GM21576 (cell line): ENCODE results near the gene RPS6KA5.
A peak's percentile ranks its signal among the peaks of the same experiment; 100 is the strongest.
"Not testable (repeated sequence)": the region's sequence is repeated elsewhere in the genome, so short reads cannot be mapped to it uniquely, and the experiment has no call there.

Experiments
- ATAC-seq: cut with Tn5 transposase; IDR thresholded peaks from one replicate; pipeline ENCODE4 v1.9.1; 2021; ENCODE audit warnings: mild to moderate bottlenecking, moderate library complexity; ENCODE audit not compliant: unreplicated experiment

Gene RPS6KA5

DNA sequence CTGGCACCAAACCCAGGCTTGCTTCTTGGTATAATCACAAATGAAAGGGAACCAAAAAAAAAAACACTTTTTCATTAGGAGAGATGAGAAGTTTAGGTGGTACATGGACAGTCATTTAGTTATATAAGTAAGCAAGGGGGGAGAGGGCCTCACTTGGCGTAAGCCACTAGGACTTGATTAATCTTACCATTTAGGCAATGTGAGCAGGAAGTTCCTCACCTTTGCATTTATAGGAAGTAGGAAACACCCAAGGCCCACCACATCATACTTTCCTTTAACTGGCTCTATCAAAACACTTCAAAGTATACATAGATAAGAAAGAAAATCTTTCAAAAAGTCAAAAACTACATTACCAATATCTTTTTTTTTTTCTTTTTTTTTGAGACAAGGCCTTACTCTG, 6.7 kb upstream of the RPS6KA5 start:
- no peak for ATAC-seq

- ATAC-seq = no peak
These were observed 4.8 kb upstream of the RPS6KA5 start for GRCh38 chr14:91065266-91065665.

DNA sequence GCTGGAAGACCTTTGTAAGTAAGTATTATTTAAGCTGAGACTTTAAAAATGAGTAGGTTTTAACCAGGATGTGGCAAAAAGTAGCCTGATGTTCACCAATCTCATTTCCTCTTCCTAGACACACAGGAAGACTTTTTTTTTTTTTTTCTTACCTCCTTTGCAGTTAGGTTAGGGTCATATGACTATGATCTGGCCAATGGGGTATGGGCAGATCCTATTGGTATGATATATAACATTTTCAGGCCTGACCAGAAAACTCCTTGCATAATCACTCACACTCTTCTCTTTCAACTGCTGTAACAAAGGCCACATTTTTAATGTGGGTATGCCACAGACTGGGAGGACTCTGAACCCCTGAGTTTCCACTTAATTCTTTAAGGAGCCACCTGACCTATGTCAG, 2.7 kb upstream of the RPS6KA5 start:
- ATAC-seq = no peak

DNA sequence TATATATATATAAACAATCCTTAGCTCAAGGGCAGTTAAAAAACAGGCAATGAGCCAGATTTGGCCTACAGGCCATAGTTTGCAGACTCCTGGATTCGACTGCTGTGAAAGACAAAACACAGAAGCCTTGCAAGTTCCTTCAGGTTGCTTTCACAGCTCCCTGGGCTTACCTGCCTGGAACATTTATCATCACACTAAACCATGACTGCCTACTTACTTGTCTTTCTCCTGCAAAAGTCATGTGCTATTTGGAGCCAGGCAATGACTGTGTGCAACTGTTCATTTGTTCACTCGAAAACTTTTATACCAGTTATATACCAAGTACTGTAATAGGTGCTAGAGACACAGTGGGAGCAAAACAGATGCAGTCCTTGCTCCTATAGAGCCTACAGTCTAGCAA, 2.2 kb upstream of the RPS6KA5 start:
- ATAC-seq = no peak

DNA sequence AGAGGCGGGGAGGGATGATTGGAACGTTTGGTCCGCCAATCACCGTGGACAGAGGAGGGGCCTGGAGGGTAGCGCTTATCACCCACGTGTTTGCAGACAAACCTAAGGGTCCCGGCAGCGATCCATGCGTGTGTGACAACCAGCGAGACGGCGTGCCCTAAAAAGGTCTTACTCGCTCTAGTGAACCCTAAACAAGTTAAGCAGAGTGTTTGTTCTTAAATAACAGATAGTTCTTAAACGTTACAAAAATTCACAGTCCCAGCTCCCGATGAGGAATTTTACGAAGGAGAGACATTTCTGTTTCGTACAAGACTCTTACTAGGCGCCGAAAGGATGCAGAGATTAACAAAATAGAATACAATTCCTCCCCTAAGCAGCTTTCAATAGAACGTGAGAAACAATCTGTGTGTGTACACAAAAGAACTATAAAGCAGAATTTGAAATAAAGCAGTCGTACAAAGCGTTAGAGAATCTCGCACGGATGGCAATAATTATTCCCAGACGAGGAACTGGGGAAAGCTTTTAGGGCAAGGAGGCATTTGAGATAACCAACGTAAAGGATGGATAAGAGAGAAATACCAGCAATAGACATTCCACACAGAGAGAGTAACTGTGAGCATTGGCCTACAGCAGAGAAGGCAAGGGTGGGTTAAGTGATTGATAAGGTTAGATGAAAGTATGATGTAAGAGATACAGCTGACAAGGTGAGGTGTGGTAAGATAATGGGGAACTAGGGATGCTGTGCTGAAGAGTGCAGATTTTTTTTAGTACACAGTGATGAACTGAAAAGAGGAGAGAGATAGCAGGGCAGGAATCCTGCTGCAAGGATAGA, 831 bp upstream of the RPS6KA5 start:
- ATAC-seq = no peak

DNA sequence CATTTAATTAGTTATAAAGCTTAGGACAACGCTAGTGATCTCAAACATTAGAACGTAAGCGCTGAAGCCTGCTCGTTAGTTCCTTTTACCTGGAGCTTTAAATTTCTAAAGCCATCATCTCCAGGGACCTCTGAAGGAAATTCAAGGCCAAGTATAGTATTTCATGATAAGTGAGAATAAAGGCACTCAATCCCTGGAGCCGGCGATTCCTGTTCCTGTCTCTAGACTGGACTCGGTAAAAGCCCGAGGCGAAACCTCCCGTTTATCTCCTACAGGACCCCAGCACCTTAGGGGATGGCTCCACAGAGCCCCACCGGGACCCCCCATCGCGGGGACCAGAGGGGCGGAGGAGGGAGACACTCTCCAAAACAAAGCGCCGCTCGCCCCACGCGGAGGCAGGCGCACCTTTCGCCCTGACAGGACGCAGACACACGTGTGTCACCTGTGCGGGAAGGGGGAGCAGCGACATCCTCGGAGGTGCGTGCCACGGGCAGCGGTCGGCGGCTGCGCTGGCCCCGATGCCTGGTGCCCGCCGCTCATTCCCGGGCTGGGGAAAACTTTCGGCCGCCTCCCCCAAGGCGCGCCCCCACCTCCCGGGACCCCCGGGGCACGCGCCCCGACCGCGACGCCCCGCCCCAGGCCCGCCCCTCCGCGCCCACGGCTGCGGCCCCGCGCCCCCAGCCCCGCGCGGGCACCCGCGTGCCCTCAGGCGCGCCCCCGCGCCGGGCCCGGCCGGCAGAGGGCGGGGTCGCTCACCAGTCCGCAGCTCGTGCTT, 678 bp downstream of the RPS6KA5 start:
- ATAC-seq = peak; percentile 18

DNA sequence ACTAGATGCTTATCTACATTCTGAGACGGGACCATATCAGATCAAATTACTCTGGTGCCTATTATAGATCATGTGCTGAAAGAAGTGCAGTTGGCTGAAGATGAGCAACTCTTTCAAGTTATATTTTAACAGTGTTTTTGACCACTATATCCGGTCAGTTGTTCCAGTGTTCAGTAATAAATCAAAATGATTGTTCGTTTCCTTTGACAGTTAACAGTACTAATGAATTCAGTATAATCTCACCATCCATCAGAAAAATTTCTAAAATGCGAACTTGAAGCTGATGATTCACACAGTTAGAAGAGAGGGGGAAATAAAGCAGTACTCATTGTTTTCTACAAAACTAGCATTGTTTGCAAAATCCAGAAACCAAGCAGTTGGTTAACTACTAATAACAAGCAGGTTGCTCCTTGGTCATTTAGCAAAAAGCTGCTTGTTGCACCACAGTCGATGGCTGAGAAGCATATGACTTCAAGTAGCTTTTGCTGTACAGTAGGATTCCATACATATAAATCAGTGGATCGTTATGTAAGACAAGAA, 2.3 kb downstream of the RPS6KA5 start:
- ATAC-seq = no peak

GRCh38 chr14:91056361-91056760, 4.1 kb downstream of the RPS6KA5 start:
- ATAC-seq = no peak

- ATAC-seq = no peak
These were observed 5.4 kb downstream of the RPS6KA5 start for GRCh38 chr14:91055016-91055415.

GRCh38 chr14:91048676-91049075, 11.8 kb downstream of the RPS6KA5 start:
- no peak for ATAC-seq

DNA sequence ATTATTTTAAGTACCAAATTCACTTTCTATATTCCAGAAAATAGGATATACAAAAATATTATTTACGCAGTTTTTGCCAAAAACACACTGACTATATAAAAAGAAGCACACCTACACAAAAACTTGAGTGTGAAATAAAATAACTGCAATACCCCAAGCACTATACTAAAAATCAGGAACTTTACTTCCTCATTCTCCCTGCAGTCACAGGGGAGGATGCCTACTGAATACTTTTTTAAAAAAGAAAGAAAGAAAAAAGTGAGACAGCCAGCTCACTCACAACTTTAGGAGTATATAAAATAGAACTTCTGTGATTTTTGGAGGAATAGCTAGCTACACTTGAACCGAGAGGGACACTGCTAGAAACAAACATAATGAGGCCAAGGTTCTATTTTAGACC, 12.2 kb downstream of the RPS6KA5 start:
- no peak for ATAC-seq

DNA sequence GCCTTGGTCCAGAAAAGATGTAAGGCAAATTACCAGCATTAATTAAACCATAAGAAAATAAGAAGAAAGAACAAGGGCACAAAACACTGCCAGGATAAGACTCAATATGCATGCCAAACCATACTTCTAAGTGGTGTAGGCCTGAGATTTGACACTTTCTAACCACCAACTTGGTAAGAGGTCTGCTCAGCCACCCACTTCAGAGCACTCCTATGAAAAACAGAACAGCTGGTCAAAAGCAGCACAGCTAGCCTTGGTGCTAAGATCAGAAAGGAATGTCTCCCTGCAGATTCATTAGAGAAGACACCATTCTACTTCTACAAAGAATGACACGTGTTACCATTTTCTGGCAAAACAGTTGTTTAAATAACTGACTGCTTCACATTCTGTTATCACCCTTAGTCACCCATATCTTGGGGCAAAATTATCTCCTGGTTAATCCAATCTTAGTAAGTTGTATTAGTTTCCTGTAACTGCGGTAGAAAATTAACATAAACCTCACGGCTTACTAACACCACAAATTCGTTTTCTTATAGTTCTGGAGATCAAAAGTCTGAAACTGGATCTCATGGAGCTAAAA, 13.2 kb downstream of the RPS6KA5 start:
- ATAC-seq = no peak

DNA sequence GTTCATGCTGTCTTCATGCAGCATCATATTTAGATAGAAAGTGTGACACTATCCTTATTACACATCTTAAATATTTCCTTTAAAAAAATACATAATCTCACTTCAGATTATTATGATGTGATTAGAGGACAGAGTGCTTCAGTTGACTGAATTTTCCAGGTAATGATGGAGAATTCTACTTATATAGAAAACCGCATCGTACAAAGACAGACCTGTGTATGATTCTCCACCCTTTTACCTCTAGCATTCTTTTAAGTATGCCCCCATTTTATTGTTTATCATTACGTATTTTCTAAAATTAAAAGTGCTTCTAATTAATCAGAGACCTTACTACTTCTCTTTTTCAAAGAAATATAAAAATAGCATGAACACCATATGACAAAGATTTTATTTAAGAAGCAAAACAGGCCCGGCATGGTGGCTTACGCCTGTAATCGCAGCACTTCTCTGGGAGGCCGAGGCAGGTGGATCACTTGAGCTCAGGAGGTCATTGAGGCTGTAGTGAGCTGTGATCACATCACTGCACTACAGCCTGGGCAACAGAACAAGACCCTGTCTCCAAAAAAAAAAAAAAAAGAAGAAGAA, 13.9 kb downstream of the RPS6KA5 start:
- ATAC-seq = no peak

GRCh38 chr14:91041450-91041849, 19.0 kb downstream of the RPS6KA5 start:
- ATAC-seq = no peak

DNA sequence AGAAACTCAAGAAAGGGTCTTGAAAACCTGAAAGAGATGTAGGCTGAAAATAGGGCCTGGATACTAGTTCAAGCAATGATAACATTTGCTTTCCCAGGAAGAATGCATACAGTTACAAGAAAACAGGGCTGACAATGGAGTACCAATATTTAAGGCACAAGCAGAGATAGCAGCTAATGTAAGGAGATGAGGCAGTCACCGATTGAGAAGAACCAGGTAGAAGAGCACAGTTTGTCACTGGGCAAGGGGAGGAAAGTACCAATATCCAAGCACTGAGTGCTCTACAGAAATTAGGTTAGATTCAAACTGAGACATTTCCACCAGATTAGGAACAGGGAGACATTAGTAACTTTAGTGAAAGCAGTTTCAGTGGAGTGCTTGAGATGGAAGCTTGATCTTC, 19.9 kb downstream of the RPS6KA5 start:
- ATAC-seq = no peak

DNA sequence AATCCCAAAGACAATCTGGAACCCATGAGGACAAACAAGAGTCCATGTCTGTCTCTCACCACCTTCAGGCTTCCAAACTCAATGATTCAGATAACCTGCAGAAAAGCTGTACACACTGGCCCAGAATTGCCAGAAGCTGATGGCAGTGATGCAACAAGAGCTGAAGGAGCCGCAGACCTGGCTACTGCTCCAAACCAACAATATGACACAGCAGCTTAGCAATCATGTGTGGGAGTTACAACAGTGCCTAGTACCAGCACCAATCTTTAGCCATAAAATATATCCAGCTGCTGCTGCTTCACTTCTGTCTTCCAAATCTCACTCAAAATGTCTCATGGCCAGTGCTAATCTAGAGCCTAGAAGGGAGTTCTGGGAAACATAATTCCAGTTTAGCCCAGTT, 22.0 kb downstream of the RPS6KA5 start:
- ATAC-seq = no peak

GRCh38 chr14:91036741-91037469, 23.5 kb downstream of the RPS6KA5 start:
- no peak for ATAC-seq

DNA sequence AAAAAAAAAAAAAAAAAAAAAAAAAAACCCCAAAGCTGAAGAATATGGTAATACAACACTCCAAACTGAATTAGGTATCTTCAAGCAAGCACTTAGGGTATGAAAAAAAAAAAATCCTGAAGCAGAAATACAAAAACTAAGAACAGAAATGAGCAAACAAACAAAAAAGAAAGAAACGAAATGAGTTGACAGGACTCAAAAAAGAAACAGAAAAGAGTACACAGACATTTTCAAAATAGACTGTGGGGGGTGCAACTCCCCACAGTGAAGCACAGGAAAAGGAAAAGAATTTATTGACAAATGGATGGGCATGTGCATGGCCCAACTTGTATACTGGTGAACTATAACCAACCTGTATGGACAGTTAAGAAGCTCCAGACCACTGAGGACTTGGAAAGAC, 24.6 kb downstream of the RPS6KA5 start:
- no peak for ATAC-seq

DNA sequence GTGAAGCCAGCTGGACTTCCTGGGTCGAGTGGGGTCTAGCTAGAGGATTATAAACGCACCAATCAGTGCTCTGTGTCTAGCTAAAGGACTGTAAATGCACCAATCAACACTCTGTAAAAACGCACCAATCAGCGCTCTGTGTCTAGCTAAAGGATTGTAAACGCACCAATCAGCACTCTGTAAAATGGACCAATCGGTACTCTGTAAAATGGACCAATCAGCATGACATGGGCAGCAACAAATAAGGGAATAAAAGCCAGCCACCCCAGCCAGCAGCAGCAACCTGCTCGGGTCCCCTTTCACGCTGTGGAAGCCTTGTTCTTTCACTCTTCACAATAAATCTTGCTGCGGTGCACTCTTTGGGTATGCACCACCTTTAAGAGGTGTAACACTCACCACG, 26.1 kb downstream of the RPS6KA5 start:
- ATAC-seq = not testable (repeated sequence)

GRCh38 chr14:91032248-91032647, 28.2 kb downstream of the RPS6KA5 start:
- no peak for ATAC-seq

DNA sequence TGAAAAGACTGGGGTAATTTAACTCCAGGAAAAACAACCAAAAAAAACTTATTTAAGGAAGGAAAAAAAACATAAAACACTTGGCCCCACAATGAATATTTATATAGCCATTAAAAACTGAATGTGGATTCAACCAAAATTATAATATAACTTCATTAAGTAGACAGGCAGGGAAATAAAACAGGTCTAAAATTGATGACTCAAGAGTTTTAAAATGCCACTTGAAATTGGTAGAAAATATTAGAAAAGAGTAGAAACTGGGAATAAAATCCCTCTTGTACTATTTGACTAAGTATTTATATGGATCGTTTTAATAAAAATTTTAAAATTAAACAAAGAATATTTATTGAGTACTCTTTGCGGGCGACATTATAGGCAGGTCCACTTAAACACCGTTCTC, 28.8 kb downstream of the RPS6KA5 start:
- ATAC-seq = no peak
